Panc1 (cell line): Measurements from ENCODE around the gene SLC29A1. TPM values are rescaled to one million over a fixed set of nuclear protein-coding genes. Genes with fewer than 3 reads are reported as not detected.

Source experiments
- ATAC-seq: fragments of 200-7000 bp; cut with Tn5 transposase; 2 replicates; pipeline ENCODE4 v1.9.1; 2020; ENCODE audit warnings: mild to moderate bottlenecking, moderate library complexity
- Bru-seq: library from RNA; stranded (reverse); fragments of 400-500 nt; gene quantifications from one replicate; lab custom pipeline; 2021; lab: Mats Ljungman, UMichigan
- BruChase-seq, 2 experiments: library from RNA; stranded (reverse); fragments of 400-500 nt; gene quantifications; one replicate each; lab custom pipeline; 2021; lab: Mats Ljungman, UMichigan
- BruUV-seq: library from RNA; stranded (reverse); fragments of 400-500 nt; replicated peaks from 2 replicates; lab custom pipeline; 2021; lab: Mats Ljungman, UMichigan
- CTCF ChIA-PET: fragments of 300-600 bp; sonication (Branson Sonifier 250); formaldehyde crosslinking; loops from one replicate; lab custom pipeline; 2022; ENCODE audit warnings: antibody characterized with exemption; lab: Charles Lee
- POLR2A ChIA-PET: fragments of 300-600 bp; sonication (Branson Sonifier 250); formaldehyde crosslinking; loops from one replicate; lab custom pipeline; 2022; ENCODE audit warnings: antibody characterized with exemption; lab: Charles Lee
- DNase-seq: peaks from one replicate; pipeline ENCODE4 v3.0.0-alpha.2; 2010; ENCODE audit warnings: low read depth, low spot score
- H3K27ac ChIP-seq: 2 replicates; pipeline ENCODE4 v1.5.1; 2011; ENCODE audit warnings: mild to moderate bottlenecking, low read length, inconsistent platforms
- H3K27me3 ChIP-seq: fragments of 200-500 bp; sonication (Bioruptor generic); 2 replicates; pipeline ENCODE4 v1.6.0; 2014; ENCODE audit warnings: low read length, inconsistent platforms; ENCODE audit not compliant: control insufficient read depth, insufficient read depth
- H3K36me3 ChIP-seq: fragments of 200-500 bp; sonication (Bioruptor generic); 2 replicates; pipeline ENCODE4 v1.5.1; 2014; ENCODE audit warnings: inconsistent platforms, mild to moderate bottlenecking, low read length, moderate library complexity; ENCODE audit not compliant: control insufficient read depth, insufficient read depth
- H3K4me1 ChIP-seq: 2 replicates; pipeline ENCODE4 v1.5.1; 2011; ENCODE audit warnings: inconsistent platforms, mild to moderate bottlenecking, low read length, moderate library complexity; ENCODE audit not compliant: control insufficient read depth, insufficient read depth
- H3K4me3 ChIP-seq, 2 experiments: 2 replicates each; pipeline ENCODE4 v1.5.1; 2011 to 2012; ENCODE audit warnings: low read depth in 2 of 2, low read length in 2 of 2, mild to moderate bottlenecking in 2 of 2, inconsistent platforms in 1 of 2, moderate library complexity in 1 of 2
- H3K9me3 ChIP-seq: fragments of 200-500 bp; sonication (Bioruptor generic); 2 replicates; pipeline ENCODE4 v1.5.1; 2014; ENCODE audit warnings: low read depth, mild to moderate bottlenecking, inconsistent platforms, low read length, moderate library complexity; ENCODE audit not compliant: control insufficient read depth, insufficient read depth
- POLR2AphosphoS5 ChIP-seq: IDR thresholded peaks from 2 replicates; pipeline ENCODE4 v1.6.1; 2012; ENCODE audit warnings: mild to moderate bottlenecking, low read depth, low read length, moderate library complexity
- SIN3A ChIP-seq: IDR thresholded peaks from 2 replicates; pipeline ENCODE4 v1.6.1; 2012; ENCODE audit warnings: low read depth, mild to moderate bottlenecking, low read length, moderate library complexity, borderline replicate concordance; ENCODE audit not compliant: insufficient read depth
- TCF7L2 ChIP-seq: IDR thresholded peaks from 2 replicates; pipeline ENCODE4 v1.6.1; 2011; ENCODE audit warnings: mild to moderate bottlenecking, low read depth, low read length, inconsistent platforms
- in situ Hi-C: cut with HindIII; loops from 2 replicates; pipeline ENCODE4 v1.10.0; 2016; ENCODE audit warnings: low sequenced_read_pairs, low pct_unique_long_range_greater_than_20kb
- intact Hi-C: fragments of 100-400 bp; cut with micrococcal nuclease; formaldehyde crosslinking; loops from one replicate; pipeline ENCODE4 v1.10.0; 2022; ENCODE audit not compliant: unreplicated experiment
- long read RNA-seq: library from polyadenylated mRNA; unstranded; transcript quantifications from one replicate; pipeline ENCODE4 v2.0.0, GENCODE V29; 2021; ENCODE audit not compliant: unreplicated experiment
- polyA plus RNA-seq: library from polyadenylated mRNA; unstranded; fragments of >200 nt; gene quantifications from one replicate; pipeline ENCODE4 v1.2.1, GENCODE V29; 2012; ENCODE audit warnings: missing spikeins; ENCODE audit not compliant: insufficient read length
- total RNA-seq: library from RNA; stranded (reverse); gene quantifications from one replicate; pipeline ENCODE4 v1.2.1, GENCODE V29; 2021; ENCODE audit not compliant: unreplicated experiment
- TF ChIP-seq, protein P1 (sequence below), 2 experiments: IDR thresholded peaks; 2 replicates each; pipeline ENCODE4 v1.6.1; 2011 to 2012; ENCODE audit warnings: low read depth in 2 of 2, control low read depth in 1 of 2, low read length in 1 of 2, mild to moderate bottlenecking in 1 of 2, moderate library complexity in 1 of 2; ENCODE audit not compliant: insufficient read depth in 1 of 2
- TF ChIP-seq, protein P2 (sequence below): fragments of 450-650 bp; IDR thresholded peaks from 2 replicates; pipeline ENCODE4 v1.5.1; 2017; ENCODE audit warnings: mild to moderate bottlenecking

SLC29A1 gene
- total RNA-seq = 263 TPM
- 313 TPM for polyA plus RNA-seq
- percentile 84 among the genes with signal in this experiment for Bru-seq, nascent RNA
- BruChase-seq, experiment 1, labeled RNA remaining after a 2-hour chase = percentile 91 among the genes with signal in this experiment
- percentile 96 among the genes with signal in this experiment for BruChase-seq, experiment 2, labeled RNA remaining after a 6-hour chase
- long read RNA-seq, transcript SLC29A1-209 (13 exons, 2,318 nt) = minor isoform, 117 of 1,082 reads
- long read RNA-seq, transcript SLC29A1-208 (13 exons, 2,326 nt) = minor isoform, 15 of 1,082 reads
- long read RNA-seq, transcript SLC29A1-206 (13 exons, 2,183 nt) = major isoform, 253 of 1,082 reads
- long read RNA-seq, transcript SLC29A1-201 (12 exons, 2,159 nt) = minor isoform, 41 of 1,082 reads
- long read RNA-seq, partial matches to known transcripts = 363 of 1,082 reads
- long read RNA-seq, other reads (novel, unspliced or antisense) = 289 of 1,082 reads

DNA sequence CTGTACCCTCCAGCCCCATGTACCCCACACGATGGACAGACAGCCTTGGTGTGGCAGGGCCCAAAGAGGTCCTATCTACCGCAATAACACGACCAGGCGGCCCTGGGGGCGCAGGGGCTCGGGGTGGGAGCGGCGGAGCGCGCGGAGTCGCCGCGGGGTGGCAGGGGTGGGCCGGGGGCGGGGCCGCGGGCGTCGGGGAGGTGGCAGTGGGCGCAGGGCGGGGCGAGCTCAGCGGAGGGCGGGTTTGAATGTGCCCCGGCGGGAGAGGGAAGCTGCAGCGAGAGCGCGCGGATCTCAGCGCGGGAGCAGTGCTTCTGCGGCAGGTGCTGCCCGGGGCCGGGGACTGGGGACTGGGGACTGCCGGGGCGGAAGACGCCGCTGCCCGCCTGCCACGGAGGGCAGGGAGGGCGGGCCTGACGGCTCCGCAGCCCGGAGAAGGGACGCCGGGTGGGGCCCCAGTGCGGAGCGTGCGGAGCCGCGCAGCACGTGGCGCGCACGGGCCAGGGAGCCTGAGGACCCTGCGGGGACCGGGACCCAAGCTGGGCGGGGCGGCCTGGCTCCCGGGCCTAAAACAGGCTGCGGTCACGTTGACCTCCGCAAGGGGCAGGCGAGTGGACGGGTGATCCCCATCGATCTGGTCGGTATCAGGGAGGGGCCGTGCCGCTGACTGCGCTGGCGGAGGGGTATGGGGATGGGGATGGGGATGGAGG is at the start of gene SLC29A1:
TSS of gene SLC29A1 (plus strand) at position 277 of the 710 bp plus-strand sequence. CDS start 3,719 bp downstream, outside the sequence.
- ChIA-PET POLR2A (interaction anchor here (0.6 to 1.0 kb wide), 2 partner anchors 31 to 46 kb away, joined by 3 read pairs; no protein-coding TSS in a partner anchor), CTCF (interaction anchor here (0.6 kb wide), 1 partner anchor 14 kb away, joined by 7 read pairs; no protein-coding TSS in a partner anchor)
- no peak; the same call in 1 of the 2 replicates for TF ChIP-seq POLR2AphosphoS5
- TF ChIP-seq TCF7L2 = no peak
- TF ChIP-seq, protein P1, sequence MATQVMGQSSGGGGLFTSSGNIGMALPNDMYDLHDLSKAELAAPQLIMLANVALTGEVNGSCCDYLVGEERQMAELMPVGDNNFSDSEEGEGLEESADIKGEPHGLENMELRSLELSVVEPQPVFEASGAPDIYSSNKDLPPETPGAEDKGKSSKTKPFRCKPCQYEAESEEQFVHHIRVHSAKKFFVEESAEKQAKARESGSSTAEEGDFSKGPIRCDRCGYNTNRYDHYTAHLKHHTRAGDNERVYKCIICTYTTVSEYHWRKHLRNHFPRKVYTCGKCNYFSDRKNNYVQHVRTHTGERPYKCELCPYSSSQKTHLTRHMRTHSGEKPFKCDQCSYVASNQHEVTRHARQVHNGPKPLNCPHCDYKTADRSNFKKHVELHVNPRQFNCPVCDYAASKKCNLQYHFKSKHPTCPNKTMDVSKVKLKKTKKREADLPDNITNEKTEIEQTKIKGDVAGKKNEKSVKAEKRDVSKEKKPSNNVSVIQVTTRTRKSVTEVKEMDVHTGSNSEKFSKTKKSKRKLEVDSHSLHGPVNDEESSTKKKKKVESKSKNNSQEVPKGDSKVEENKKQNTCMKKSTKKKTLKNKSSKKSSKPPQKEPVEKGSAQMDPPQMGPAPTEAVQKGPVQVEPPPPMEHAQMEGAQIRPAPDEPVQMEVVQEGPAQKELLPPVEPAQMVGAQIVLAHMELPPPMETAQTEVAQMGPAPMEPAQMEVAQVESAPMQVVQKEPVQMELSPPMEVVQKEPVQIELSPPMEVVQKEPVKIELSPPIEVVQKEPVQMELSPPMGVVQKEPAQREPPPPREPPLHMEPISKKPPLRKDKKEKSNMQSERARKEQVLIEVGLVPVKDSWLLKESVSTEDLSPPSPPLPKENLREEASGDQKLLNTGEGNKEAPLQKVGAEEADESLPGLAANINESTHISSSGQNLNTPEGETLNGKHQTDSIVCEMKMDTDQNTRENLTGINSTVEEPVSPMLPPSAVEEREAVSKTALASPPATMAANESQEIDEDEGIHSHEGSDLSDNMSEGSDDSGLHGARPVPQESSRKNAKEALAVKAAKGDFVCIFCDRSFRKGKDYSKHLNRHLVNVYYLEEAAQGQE (IDR thresholded peaks at IDR 0.05; ENCODE audit: insufficient read depth in 1 of 2, low read depth in 2 of 2, low read length in 1 of 2) = no peak
- TF ChIP-seq, protein P2, sequence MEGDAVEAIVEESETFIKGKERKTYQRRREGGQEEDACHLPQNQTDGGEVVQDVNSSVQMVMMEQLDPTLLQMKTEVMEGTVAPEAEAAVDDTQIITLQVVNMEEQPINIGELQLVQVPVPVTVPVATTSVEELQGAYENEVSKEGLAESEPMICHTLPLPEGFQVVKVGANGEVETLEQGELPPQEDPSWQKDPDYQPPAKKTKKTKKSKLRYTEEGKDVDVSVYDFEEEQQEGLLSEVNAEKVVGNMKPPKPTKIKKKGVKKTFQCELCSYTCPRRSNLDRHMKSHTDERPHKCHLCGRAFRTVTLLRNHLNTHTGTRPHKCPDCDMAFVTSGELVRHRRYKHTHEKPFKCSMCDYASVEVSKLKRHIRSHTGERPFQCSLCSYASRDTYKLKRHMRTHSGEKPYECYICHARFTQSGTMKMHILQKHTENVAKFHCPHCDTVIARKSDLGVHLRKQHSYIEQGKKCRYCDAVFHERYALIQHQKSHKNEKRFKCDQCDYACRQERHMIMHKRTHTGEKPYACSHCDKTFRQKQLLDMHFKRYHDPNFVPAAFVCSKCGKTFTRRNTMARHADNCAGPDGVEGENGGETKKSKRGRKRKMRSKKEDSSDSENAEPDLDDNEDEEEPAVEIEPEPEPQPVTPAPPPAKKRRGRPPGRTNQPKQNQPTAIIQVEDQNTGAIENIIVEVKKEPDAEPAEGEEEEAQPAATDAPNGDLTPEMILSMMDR = no peak; the same call in 1 of the 2 replicates
- TF ChIP-seq SIN3A = no peak
- H3K4me3 ChIP-seq = peak within 1 kb of the TSS; percentile 55 to 83
- peaks cover 60% of the 10 kb centered on the region for H3K4me1 ChIP-seq
- no peak for DNase-seq
- ATAC-seq = peak; percentile 49
- BruUV-seq = no TSS peak
- peak within 1 kb of the TSS; percentile 95 for H3K27ac ChIP-seq
- intact Hi-C loops (loop anchor here (1.0 to 5.0 kb wide), 2 partner anchors 11 to 46 kb away; no protein-coding TSS in a partner anchor), in situ Hi-C loops (no loop called here)
- H3K9me3 ChIP-seq = no peaks in the 10 kb centered on the region
- H3K27me3 ChIP-seq = no peaks in the 10 kb centered on the region
- no peaks in the 10 kb centered on the region for H3K36me3 ChIP-seq

DNA sequence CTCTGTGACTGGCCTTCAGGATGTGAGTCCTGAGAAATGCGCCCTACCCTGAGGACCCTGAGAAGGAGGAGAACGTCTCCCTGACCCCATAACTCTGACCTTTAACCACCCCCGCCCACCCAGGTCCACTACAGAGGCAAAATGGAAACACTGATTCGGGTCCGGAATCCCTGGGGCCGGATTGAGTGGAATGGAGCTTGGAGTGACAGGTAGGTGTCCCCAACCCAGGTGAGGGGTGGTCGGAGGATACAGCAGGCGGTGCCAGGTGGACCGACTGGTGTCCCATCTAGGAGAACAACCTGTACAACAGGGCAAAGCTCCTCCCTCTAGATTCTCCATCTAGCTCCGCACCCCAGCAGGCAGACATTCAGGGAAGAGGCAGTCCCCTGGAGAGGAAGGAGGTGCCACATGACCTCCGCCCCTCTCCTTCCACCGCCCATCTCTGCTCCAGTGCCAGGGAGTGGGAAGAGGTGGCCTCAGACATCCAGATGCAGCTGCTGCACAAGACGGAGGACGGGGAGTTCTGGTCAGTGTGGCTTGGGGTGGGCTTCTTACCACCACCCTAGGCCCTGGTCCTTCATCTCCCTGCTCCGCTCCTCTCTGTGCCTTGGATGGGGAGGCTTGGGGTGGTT is 47.1 kb upstream of the SLC29A1 start:
- intact Hi-C loops = loop anchor here (5.0 kb wide), 1 partner anchor 46 kb away; the partner anchor contains the start of gene SLC29A1
- CTCF ChIA-PET = interaction anchor here (0.6 kb wide), 2 partner anchors 18 to 21 kb away, joined by 3 to 13 read pairs; no protein-coding TSS in a partner anchor
- POLR2A ChIA-PET = interaction anchor here (0.6 to 0.7 kb wide), 2 partner anchors 13 to 31 kb away, joined by 3 to 6 read pairs; no protein-coding TSS in a partner anchor
- in situ Hi-C loops = no loop called here
- Histone ChIP-seq H3K36me3 (no peaks in the 10 kb centered on the region), H3K4me3 (no peak overlapping the region), H3K9me3 (no peaks in the 10 kb centered on the region), H3K27me3 (no peaks in the 10 kb centered on the region), H3K27ac (peak overlapping the region; percentile 90), H3K4me1 (peaks cover 54% of the 10 kb centered on the region)
- DNase-seq = no peak
- no TSS peak for BruUV-seq
- ATAC-seq = no peak
- TF ChIP-seq, protein P1 (IDR thresholded peaks at IDR 0.05; ENCODE audit: insufficient read depth in 1 of 2, low read depth in 2 of 2, low read length in 1 of 2) = no peak
- TF ChIP-seq, protein P2 = no peak
- TF ChIP-seq POLR2AphosphoS5 = no peak
- TF ChIP-seq TCF7L2 = no peak
- no peak for TF ChIP-seq SIN3A
